ENCODE data around the gene MBNL1.
A peak's percentile ranks its signal among the peaks of the same experiment; 100 is the strongest.

The MBNL1 gene

GRCh38 chr3:152299249-152299976 is 30.7 kb downstream of the MBNL1 start:
- peaks cover 15% of the 10 kb centered on the region for H4K20me1 ChIP-seq (ENCODE audit: control insufficient read depth, insufficient read depth, low read depth, low read length)
- peaks cover 96% of the 10 kb centered on the region for H3K4me1 ChIP-seq (ENCODE audit: control insufficient read depth, low read length)
- peaks cover 100% of the 10 kb centered on the region for H3K79me2 ChIP-seq (ENCODE audit: control insufficient read depth, low read length)
- TF ChIP-seq EZH2phosphoT487 (IDR thresholded peaks at IDR 0.05; ENCODE audit: borderline replicate concordance, low read length), result no peak
- TF ChIP-seq, protein P1, sequence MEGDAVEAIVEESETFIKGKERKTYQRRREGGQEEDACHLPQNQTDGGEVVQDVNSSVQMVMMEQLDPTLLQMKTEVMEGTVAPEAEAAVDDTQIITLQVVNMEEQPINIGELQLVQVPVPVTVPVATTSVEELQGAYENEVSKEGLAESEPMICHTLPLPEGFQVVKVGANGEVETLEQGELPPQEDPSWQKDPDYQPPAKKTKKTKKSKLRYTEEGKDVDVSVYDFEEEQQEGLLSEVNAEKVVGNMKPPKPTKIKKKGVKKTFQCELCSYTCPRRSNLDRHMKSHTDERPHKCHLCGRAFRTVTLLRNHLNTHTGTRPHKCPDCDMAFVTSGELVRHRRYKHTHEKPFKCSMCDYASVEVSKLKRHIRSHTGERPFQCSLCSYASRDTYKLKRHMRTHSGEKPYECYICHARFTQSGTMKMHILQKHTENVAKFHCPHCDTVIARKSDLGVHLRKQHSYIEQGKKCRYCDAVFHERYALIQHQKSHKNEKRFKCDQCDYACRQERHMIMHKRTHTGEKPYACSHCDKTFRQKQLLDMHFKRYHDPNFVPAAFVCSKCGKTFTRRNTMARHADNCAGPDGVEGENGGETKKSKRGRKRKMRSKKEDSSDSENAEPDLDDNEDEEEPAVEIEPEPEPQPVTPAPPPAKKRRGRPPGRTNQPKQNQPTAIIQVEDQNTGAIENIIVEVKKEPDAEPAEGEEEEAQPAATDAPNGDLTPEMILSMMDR (IDR thresholded peaks at IDR 0.05; ENCODE audit: low read depth, low read length, poor library complexity, severe bottlenecking), result no peak
- H3K27ac ChIP-seq (ENCODE audit: low read depth, low read length), result peak overlapping the region; percentile 66
- H3K27me3 ChIP-seq (ENCODE audit: control insufficient read depth, low read length), result no peaks in the 10 kb centered on the region
- H3K36me3 ChIP-seq (ENCODE audit: control insufficient read depth, low read length), result peaks cover 80% of the 10 kb centered on the region
- peak overlapping the region; percentile 55 for H3K4me3 ChIP-seq (ENCODE audit: low read length)
- peaks cover 32% of the 10 kb centered on the region; the same call in 1 of the 2 replicates for H3F3A ChIP-seq (ENCODE audit: control insufficient read depth, insufficient read depth)
- H3K9me2 ChIP-seq (replicated peaks; ENCODE audit: control insufficient read depth, low read length), result no peaks in the 10 kb centered on the region
- no peaks in the 10 kb centered on the region for H3K9me3 ChIP-seq (ENCODE audit: control insufficient read depth, insufficient read depth, low read length)
- H3K4me2 ChIP-seq (ENCODE audit: low read length), result peak overlapping the region; percentile 68

DNA sequence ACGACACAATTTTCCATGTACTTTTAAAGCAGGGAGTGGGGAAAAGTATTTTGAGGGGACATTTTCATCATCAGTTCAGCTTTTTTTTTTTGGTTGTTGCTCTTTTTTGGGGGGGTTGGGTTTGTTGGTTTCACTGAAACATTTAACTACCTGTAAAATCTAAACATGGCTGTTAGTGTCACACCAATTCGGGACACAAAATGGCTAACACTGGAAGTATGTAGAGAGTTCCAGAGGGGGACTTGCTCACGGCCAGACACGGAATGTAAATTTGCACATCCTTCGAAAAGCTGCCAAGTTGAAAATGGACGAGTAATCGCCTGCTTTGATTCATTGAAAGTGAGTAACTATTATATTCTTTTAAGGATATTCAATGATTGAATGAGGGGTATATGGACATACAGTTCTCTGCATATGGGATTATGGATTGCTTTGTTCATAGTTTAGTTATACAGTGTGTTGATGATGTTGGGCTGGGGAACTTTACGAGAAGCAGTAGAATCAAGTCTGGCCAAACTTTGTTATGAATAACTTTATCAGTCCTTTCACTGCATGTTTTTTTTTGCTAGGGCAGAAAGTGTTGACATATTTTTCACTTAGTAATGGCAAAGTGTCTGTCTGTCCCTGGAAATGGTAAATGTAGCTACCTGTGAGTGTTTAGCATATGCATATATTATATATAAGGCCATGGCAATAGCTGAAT is 31.5 kb downstream of the MBNL1 start:
- Histone ChIP-seq H3K9me3 (ENCODE audit: control insufficient read depth, insufficient read depth, low read length) (no peaks in the 10 kb centered on the region), H3K27me3 (ENCODE audit: control insufficient read depth, low read length) (no peaks in the 10 kb centered on the region), H3K4me2 (ENCODE audit: low read length) (peak overlapping the region; percentile 68), H3K27ac (ENCODE audit: low read depth, low read length) (peak overlapping the region; percentile 72), H4K20me1 (ENCODE audit: control insufficient read depth, insufficient read depth, low read depth, low read length) (peaks cover 19% of the 10 kb centered on the region), H3K36me3 (ENCODE audit: control insufficient read depth, low read length) (peaks cover 87% of the 10 kb centered on the region), H3K4me1 (ENCODE audit: control insufficient read depth, low read length) (peaks cover 100% of the 10 kb centered on the region), H3K79me2 (ENCODE audit: control insufficient read depth, low read length) (peaks cover 100% of the 10 kb centered on the region), H3K9me2 (replicated peaks; ENCODE audit: control insufficient read depth, low read length) (no peaks in the 10 kb centered on the region), H3F3A (ENCODE audit: control insufficient read depth, insufficient read depth) (peaks cover 28% of the 10 kb centered on the region; the same call in 1 of the 2 replicates), H3K4me3 (ENCODE audit: low read length) (peak overlapping the region; percentile 55)
- TF ChIP-seq EZH2phosphoT487 (IDR thresholded peaks at IDR 0.05; ENCODE audit: borderline replicate concordance, low read length), result no peak
- TF ChIP-seq, protein P1 (IDR thresholded peaks at IDR 0.05; ENCODE audit: low read depth, low read length, poor library complexity, severe bottlenecking), result no peak

- peaks cover 20% of the 10 kb centered on the region; the same call in 1 of the 2 replicates for H3F3A ChIP-seq (ENCODE audit: control insufficient read depth, insufficient read depth)
- peaks cover 100% of the 10 kb centered on the region for H3K79me2 ChIP-seq (ENCODE audit: control insufficient read depth, low read length)
- H3K9me2 ChIP-seq (replicated peaks; ENCODE audit: control insufficient read depth, low read length), result no peaks in the 10 kb centered on the region
- H4K20me1 ChIP-seq (ENCODE audit: control insufficient read depth, insufficient read depth, low read depth, low read length), result peaks cover 15% of the 10 kb centered on the region
- H3K4me3 ChIP-seq (ENCODE audit: low read length), result peak overlapping the region; percentile 55
- H3K36me3 ChIP-seq (ENCODE audit: control insufficient read depth, low read length), result peaks cover 90% of the 10 kb centered on the region
- TF ChIP-seq, protein P1 (IDR thresholded peaks at IDR 0.05; ENCODE audit: low read depth, low read length, poor library complexity, severe bottlenecking), result no peak
- TF ChIP-seq EZH2phosphoT487 (IDR thresholded peaks at IDR 0.05; ENCODE audit: borderline replicate concordance, low read length), result no peak
- H3K27ac ChIP-seq (ENCODE audit: low read depth, low read length), result peak overlapping the region; percentile 72
- no peaks in the 10 kb centered on the region for H3K9me3 ChIP-seq (ENCODE audit: control insufficient read depth, insufficient read depth, low read length)
- peaks cover 95% of the 10 kb centered on the region for H3K4me1 ChIP-seq (ENCODE audit: control insufficient read depth, low read length)
- peak overlapping the region; percentile 68 for H3K4me2 ChIP-seq (ENCODE audit: low read length)
- H3K27me3 ChIP-seq (ENCODE audit: control insufficient read depth, low read length), result no peaks in the 10 kb centered on the region
Measured at GRCh38 chr3:152301745-152302181, 33.0 kb downstream of the MBNL1 start.
